HG03571 (cell line): ENCODE data around the gene AGPAT4.

Source experiments
- ATAC-seq: cut with Tn5 transposase; IDR thresholded peaks from one replicate; pipeline ENCODE4 v1.9.1; 2021; ENCODE audit not compliant: unreplicated experiment

AGPAT4 gene

DNA sequence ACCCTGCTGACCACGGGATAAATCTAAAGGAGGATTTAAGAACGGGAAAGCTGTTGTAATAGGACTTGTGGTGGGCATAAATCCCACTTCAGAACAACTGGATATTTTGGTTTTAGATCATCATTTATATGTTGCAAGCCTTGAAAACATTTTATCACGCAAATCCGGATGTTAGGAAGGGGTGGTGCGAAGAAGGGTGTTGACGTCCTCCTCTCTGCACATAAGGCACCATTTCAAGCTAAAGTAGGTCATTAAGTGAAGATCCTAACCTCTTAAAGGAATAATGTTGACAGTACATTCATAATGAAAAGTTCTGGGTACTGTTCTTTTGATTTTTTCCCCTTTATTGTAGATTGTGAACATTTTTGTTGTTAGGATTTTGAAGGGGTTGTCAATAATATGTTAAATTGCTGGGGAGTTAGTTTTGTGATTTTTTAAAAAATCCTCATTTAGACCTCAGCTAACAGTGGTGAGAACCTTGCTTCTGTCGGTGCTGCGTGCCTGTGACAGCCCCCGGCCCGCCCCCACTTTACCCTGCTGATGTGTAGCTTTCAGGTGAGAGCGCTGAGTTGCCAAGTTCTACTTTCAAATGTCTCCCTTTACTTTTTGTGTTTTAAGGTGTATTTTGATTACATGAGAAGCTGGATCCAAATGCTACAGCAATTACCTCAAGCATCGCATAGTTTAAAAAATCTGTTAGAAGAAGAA lies 193.4 kb downstream of the AGPAT4 start:
- no peak for ATAC-seq
